GM23248 (cell line): ENCODE measurements around the gene TBC1D22A. TPM values are rescaled to one million over a fixed set of nuclear protein-coding genes. Genes with fewer than 3 reads are reported as not detected.

Experiments used
- DNase-seq: peaks from one replicate; pipeline ENCODE4 v3.0.0-alpha.2; 2015
- H2AFZ ChIP-seq: fragments of 200-600 bp; sonication (generic); 2 replicates; pipeline ENCODE4 v1.6.1; 2016; ENCODE audit warnings: antibody characterized with exemption
- H3F3A ChIP-seq: fragments of 200-600 bp; sonication (generic); 2 replicates; pipeline ENCODE4 v1.6.1; 2016; ENCODE audit warnings: mild to moderate bottlenecking, antibody characterized with exemption, mixed run types; ENCODE audit not compliant: insufficient read depth
- H3K27ac ChIP-seq: fragments of 200-600 bp; sonication (generic); 2 replicates; pipeline ENCODE4 v1.5.1; 2016; ENCODE audit warnings: mild to moderate bottlenecking
- H3K27me3 ChIP-seq: fragments of 200-600 bp; sonication (generic); replicated peaks from 2 replicates; pipeline ENCODE4 v1.6.1; 2016; ENCODE audit warnings: mild to moderate bottlenecking; ENCODE audit not compliant: insufficient read depth
- H3K36me3 ChIP-seq: fragments of 200-600 bp; sonication (generic); 2 replicates; pipeline ENCODE4 v1.6.1; 2016; ENCODE audit warnings: low read depth, mild to moderate bottlenecking
- H3K4me1 ChIP-seq: fragments of 200-600 bp; sonication (generic); 2 replicates; pipeline ENCODE4 v1.6.1; 2016; ENCODE audit warnings: mild to moderate bottlenecking; ENCODE audit not compliant: insufficient read depth
- H3K4me2 ChIP-seq: fragments of 200-600 bp; sonication (generic); one replicate; pipeline ENCODE4 v1.6.1; 2016; ENCODE audit warnings: mild to moderate bottlenecking; ENCODE audit not compliant: unreplicated experiment
- H3K4me3 ChIP-seq: fragments of 200-600 bp; sonication (generic); 2 replicates; pipeline ENCODE4 v1.5.1; 2016; ENCODE audit warnings: mild to moderate bottlenecking
- H3K79me2 ChIP-seq: fragments of 200-600 bp; sonication (generic); 2 replicates; pipeline ENCODE4 v1.6.1; 2016; ENCODE audit warnings: mild to moderate bottlenecking; ENCODE audit not compliant: insufficient read depth
- H3K9ac ChIP-seq: fragments of 200-600 bp; sonication (generic); 2 replicates; pipeline ENCODE4 v1.6.1; 2016; ENCODE audit warnings: mild to moderate bottlenecking
- H3K9me2 ChIP-seq: fragments of 200-600 bp; sonication (generic); 2 replicates; pipeline ENCODE4 v1.6.1; 2016; ENCODE audit warnings: mixed run types, mild to moderate bottlenecking, moderate library complexity; ENCODE audit not compliant: insufficient read depth
- H3K9me3 ChIP-seq: fragments of 200-600 bp; sonication (generic); one replicate; pipeline ENCODE4 v1.6.1; 2017; ENCODE audit warnings: low read depth
- H4K20me1 ChIP-seq: fragments of 200-600 bp; sonication (generic); 2 replicates; pipeline ENCODE4 v1.6.0; 2016; ENCODE audit not compliant: insufficient read depth
- EZH2 ChIP-seq: fragments of 200-600 bp; sonication (generic); IDR thresholded peaks from 2 replicates; pipeline ENCODE4 v1.6.1; 2018; ENCODE audit warnings: antibody characterized with exemption, mild to moderate bottlenecking; ENCODE audit not compliant: insufficient read depth, poor library complexity, severe bottlenecking
- EZH2phosphoT487 ChIP-seq: fragments of 200-600 bp; sonication (generic); IDR thresholded peaks from 2 replicates; pipeline ENCODE4 v1.6.1; 2018; ENCODE audit warnings: antibody characterized with exemption, moderate library complexity, mild to moderate bottlenecking, low read depth; ENCODE audit not compliant: insufficient read depth
- WGBS, 2 experiments: methylation state at CpG; one replicate each; pipeline ENCODE4 v1.1.6; 2015 to 2017; ENCODE audit warnings: low lambda C conversion rate in 2 of 2, low coverage in 1 of 2; ENCODE audit errors: missing lambda C conversion rate in 2 of 2; 5-methylcytosine and 5-hydroxymethylcytosine counted together
- in situ Hi-C: fragments of 300-500 bp; cut with MboI; formaldehyde crosslinking; loops from 2 replicates; pipeline ENCODE4 v1.15.0; 2020
- polyA plus RNA-seq: library from polyadenylated mRNA; unstranded; fragments of >200 nt; fragmentation: Nextera tagmentation; extraction: Ambion mirVana; gene quantifications from 2 replicates; pipeline ENCODE4 v1.2.1, GENCODE V29; 2016
- total RNA-seq: library from RNA; depleted of rRNA; stranded (reverse); fragments of >200 nt; shearing (Covaris generic); gene quantifications from 2 replicates; pipeline ENCODE4 v1.2.3, GENCODE V29; 2014

Gene TBC1D22A
- total and polyA plus RNA-seq, 2 experiments from 2014 or later, result 12.3 to 16.9 TPM

GRCh38 chr22:46876357-46876934 is 114.0 kb downstream of the TBC1D22A start:
- 95 to 97% methylated on average over 7 of the region's 7 CpGs for WGBS, 2 experiments
- H3K9me2 ChIP-seq, result no peaks in the 10 kb centered on the region
- H3K4me1 ChIP-seq, result no peaks in the 10 kb centered on the region
- H2AFZ ChIP-seq, result no peak overlapping the region
- no peaks in the 10 kb centered on the region for H3K27me3 ChIP-seq
- H4K20me1 ChIP-seq, result no peaks in the 10 kb centered on the region; the same call in 1 of the 2 replicates
- no peaks in the 10 kb centered on the region for H3K9me3 ChIP-seq
- no peak overlapping the region for H3K4me2 ChIP-seq
- DNase-seq, result no peak
- H3K4me3 ChIP-seq, result no peak overlapping the region
- no peak overlapping the region for H3K27ac ChIP-seq
- no peaks in the 10 kb centered on the region for H3F3A ChIP-seq
- in situ Hi-C loops, result no loop called here
- H3K9ac ChIP-seq, result no peak overlapping the region
- no peaks in the 10 kb centered on the region; the same call in 1 of the 2 replicates for H3K36me3 ChIP-seq
- H3K79me2 ChIP-seq, result peaks cover 26% of the 10 kb centered on the region
- TF ChIP-seq EZH2 (no peak), EZH2phosphoT487 (no peak)

GRCh38 chr22:46878191-46878948 is 115.9 kb downstream of the TBC1D22A start:
- no peak for DNase-seq
- H2AFZ ChIP-seq, result no peak overlapping the region
- no peaks in the 10 kb centered on the region for H3K36me3 ChIP-seq
- H3K4me3 ChIP-seq, result no peak overlapping the region
- peaks cover 26% of the 10 kb centered on the region; the same call in 1 of the 2 replicates for H3K79me2 ChIP-seq
- no peak overlapping the region for H3K9ac ChIP-seq
- no peaks in the 10 kb centered on the region; the same call in 1 of the 2 replicates for H4K20me1 ChIP-seq
- TF ChIP-seq EZH2 (no peak), EZH2phosphoT487 (no peak)
- in situ Hi-C loops, result no loop called here
- no peak overlapping the region for H3K4me2 ChIP-seq
- no peaks in the 10 kb centered on the region for H3K9me3 ChIP-seq
- no peaks in the 10 kb centered on the region for H3F3A ChIP-seq
- H3K9me2 ChIP-seq, result no peaks in the 10 kb centered on the region
- H3K4me1 ChIP-seq, result no peaks in the 10 kb centered on the region
- no peaks in the 10 kb centered on the region for H3K27me3 ChIP-seq
- no peak overlapping the region for H3K27ac ChIP-seq
- WGBS, 2 experiments, result 97 to 98% methylated on average over 10 to 11 of the region's 11 CpGs

- WGBS, 2 experiments, result 88% methylated on average over 7 of the region's 7 CpGs
- no peaks in the 10 kb centered on the region; the same call in 1 of the 2 replicates for H4K20me1 ChIP-seq
Observed at GRCh38 chr22:46879083-46879482, 116.6 kb downstream of the TBC1D22A start.

GRCh38 chr22:46881373-46882118 is 119.1 kb downstream of the TBC1D22A start:
- Histone ChIP-seq H3K4me1 (no peaks in the 10 kb centered on the region), H3K9me2 (no peaks in the 10 kb centered on the region), H3K9ac (no peak overlapping the region), H3K36me3 (no peaks in the 10 kb centered on the region), H4K20me1 (no peaks in the 10 kb centered on the region), H3K27ac (no peak overlapping the region), H3K4me2 (no peak overlapping the region), H3K27me3 (no peaks in the 10 kb centered on the region), H2AFZ (no peak overlapping the region), H3F3A (no peaks in the 10 kb centered on the region), H3K79me2 (peaks cover 21% of the 10 kb centered on the region; the same call in 1 of the 2 replicates), H3K9me3 (no peaks in the 10 kb centered on the region), H3K4me3 (no peak overlapping the region)
- in situ Hi-C loops, result no loop called here
- DNase-seq, result peak; percentile 62
- TF ChIP-seq EZH2 (no peak), EZH2phosphoT487 (no peak)
- 88 to 92% methylated on average over 11 of the region's 11 CpGs for WGBS, 2 experiments

More at GRCh38 chr22:46879083-46879482, 116.6 kb downstream of the TBC1D22A start:
- no peak for DNase-seq
- TF ChIP-seq EZH2phosphoT487, result no peak
- no peak for TF ChIP-seq EZH2
- no peaks in the 10 kb centered on the region for H3K9me2 ChIP-seq
- H3K4me3 ChIP-seq, result no peak overlapping the region
- no peak overlapping the region for H3K27ac ChIP-seq
- no peaks in the 10 kb centered on the region for H3K27me3 ChIP-seq
- no peaks in the 10 kb centered on the region for H3K36me3 ChIP-seq
- H3K79me2 ChIP-seq, result peaks cover 30% of the 10 kb centered on the region; the same call in 1 of the 2 replicates
- H3K4me2 ChIP-seq, result no peak overlapping the region
- in situ Hi-C loops, result no loop called here
- no peaks in the 10 kb centered on the region for H3F3A ChIP-seq
- no peaks in the 10 kb centered on the region for H3K9me3 ChIP-seq
- H3K4me1 ChIP-seq, result no peaks in the 10 kb centered on the region
- no peak overlapping the region for H2AFZ ChIP-seq
- no peak overlapping the region for H3K9ac ChIP-seq
